Keratinocyte (primary cell): ENCODE results near the gene SLC39A11.

Source experiments
- CTCF ChIP-seq, 3 experiments: IDR thresholded peaks in 1 of 3; conservative IDR thresholded peaks in 1 of 3; optimal IDR thresholded peaks in 1 of 3; 2 replicates in 2 of 3; 3 replicates in 1 of 3; pipeline versions ENCODE3 to v1.5.1; 2011; ENCODE audit warnings: low read length in 3 of 3, mild to moderate bottlenecking in 3 of 3, moderate library complexity in 2 of 3, control low read depth in 1 of 3, inconsistent platforms in 1 of 3; ENCODE audit not compliant: insufficient read depth in 2 of 3; ENCODE audit errors: extremely low read depth in 1 of 3
- EZH2 ChIP-seq: IDR thresholded peaks from one replicate; pipeline ENCODE4 v1.6.1; 2012; ENCODE audit warnings: inconsistent platforms, mild to moderate bottlenecking, low read length, moderate library complexity

- no peak for TF ChIP-seq CTCF (optimal IDR thresholded peaks at IDR 0.05 in 1 of 3, IDR thresholded peaks at IDR 0.05 in 1 of 3, conservative IDR thresholded peaks at IDR 0.05 in 1 of 3; ENCODE audit: extremely low read depth in 1 of 3, insufficient read depth in 2 of 3, low read length in 3 of 3)
- TF ChIP-seq EZH2 = no peak
Observed at GRCh38 chr17:73100363-73100762, 7.9 kb upstream of the SLC39A11 start.
